ENCODE results near the gene MRPS22. TPM values are rescaled to one million over a fixed set of nuclear protein-coding genes. Genes with fewer than 3 reads are reported as not detected.

The MRPS22 gene
- total and polyA plus RNA-seq, 9 of the 15 experiments (the other 6 are each of a cell fraction or from before 2014, with no cell fraction given): 148 to 397 (median 229) TPM

DNA sequence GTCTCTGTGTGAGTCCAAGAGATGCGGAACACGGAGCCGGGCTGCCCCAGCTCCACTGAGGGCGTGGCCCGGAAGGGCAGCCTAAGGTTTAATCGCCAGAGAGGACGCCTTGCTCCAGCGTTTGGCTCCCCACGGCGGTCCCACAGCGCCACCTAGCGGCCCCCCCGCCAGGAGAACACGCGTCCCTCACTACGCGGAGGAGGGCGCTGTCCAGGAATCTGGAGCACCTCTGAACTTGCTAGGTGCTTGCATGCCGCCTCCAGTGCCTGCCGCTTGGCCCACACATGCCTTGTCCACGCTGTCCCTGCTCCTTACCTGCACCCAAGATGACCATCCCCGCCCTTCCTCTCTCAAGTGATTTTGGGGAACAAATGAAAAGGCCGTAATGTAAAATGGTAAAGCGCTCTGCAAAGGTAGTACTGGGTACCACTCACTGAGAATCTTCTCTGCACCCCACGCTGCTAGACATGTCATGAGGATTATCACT lies 14.4 kb upstream of the MRPS22 start (continued):
- no peak for TF ChIP-seq ETS1 (conservative IDR thresholded peaks at IDR 0.05; ENCODE audit: control insufficient read depth, low read depth, low read length)
- TF ChIP-seq CREM (IDR thresholded peaks at IDR 0.05; ENCODE audit: low read depth): peak; percentile 90
- TF ChIP-seq SIN3A (IDR thresholded peaks at IDR 0.05; ENCODE audit: borderline replicate concordance in 2 of 2, control insufficient read depth in 1 of 2, low read depth in 2 of 2, low read length in 2 of 2): no peak
- TF ChIP-seq, protein P1, sequence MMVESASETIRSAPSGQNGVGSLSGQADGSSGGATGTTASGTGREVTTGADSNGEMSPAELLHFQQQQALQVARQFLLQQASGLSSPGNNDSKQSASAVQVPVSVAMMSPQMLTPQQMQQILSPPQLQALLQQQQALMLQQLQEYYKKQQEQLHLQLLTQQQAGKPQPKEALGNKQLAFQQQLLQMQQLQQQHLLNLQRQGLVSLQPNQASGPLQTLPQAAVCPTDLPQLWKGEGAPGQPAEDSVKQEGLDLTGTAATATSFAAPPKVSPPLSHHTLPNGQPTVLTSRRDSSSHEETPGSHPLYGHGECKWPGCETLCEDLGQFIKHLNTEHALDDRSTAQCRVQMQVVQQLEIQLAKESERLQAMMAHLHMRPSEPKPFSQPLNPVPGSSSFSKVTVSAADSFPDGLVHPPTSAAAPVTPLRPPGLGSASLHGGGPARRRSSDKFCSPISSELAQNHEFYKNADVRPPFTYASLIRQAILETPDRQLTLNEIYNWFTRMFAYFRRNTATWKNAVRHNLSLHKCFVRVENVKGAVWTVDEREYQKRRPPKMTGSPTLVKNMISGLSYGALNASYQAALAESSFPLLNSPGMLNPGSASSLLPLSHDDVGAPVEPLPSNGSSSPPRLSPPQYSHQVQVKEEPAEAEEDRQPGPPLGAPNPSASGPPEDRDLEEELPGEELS (CRISPR knock-in tag; IDR thresholded peaks at IDR 0.05; ENCODE audit: borderline replicate concordance): no peak
- TF ChIP-seq IRF2 (CRISPR knock-in tag; IDR thresholded peaks at IDR 0.05): no peak
- no peak for TF ChIP-seq ZNF224 (CRISPR knock-in tag; IDR thresholded peaks at IDR 0.05)
- peak; percentile 83 for TF ChIP-seq ZKSCAN1 (IDR thresholded peaks at IDR 0.05; ENCODE audit: low read depth, low read length)
- TF ChIP-seq PTRF (tag; IDR thresholded peaks at IDR 0.05): no peak
- TF ChIP-seq, protein P2, sequence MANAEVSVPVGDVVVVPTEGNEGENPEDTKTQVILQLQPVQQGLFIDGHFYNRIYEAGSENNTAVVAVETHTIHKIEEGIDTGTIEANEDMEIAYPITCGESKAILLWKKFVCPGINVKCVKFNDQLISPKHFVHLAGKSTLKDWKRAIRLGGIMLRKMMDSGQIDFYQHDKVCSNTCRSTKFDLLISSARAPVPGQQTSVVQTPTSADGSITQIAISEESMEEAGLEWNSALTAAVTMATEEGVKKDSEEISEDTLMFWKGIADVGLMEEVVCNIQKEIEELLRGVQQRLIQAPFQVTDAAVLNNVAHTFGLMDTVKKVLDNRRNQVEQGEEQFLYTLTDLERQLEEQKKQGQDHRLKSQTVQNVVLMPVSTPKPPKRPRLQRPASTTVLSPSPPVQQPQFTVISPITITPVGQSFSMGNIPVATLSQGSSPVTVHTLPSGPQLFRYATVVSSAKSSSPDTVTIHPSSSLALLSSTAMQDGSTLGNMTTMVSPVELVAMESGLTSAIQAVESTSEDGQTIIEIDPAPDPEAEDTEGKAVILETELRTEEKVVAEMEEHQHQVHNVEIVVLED (CRISPR knock-in tag; IDR thresholded peaks at IDR 0.05): no peak
- TF ChIP-seq, protein P3, sequence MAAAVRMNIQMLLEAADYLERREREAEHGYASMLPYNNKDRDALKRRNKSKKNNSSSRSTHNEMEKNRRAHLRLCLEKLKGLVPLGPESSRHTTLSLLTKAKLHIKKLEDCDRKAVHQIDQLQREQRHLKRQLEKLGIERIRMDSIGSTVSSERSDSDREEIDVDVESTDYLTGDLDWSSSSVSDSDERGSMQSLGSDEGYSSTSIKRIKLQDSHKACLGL (CRISPR knock-in tag; IDR thresholded peaks at IDR 0.05; ENCODE audit: borderline replicate concordance, poor library complexity, severe bottlenecking): no peak
- no peak for TF ChIP-seq ZEB2 (IDR thresholded peaks at IDR 0.05)
- no peak for TF ChIP-seq ZSCAN32 (CRISPR knock-in tag; IDR thresholded peaks at IDR 0.05)
- TF ChIP-seq DIDO1 (tag; IDR thresholded peaks at IDR 0.05; ENCODE audit: low read depth): no peak
- TF ChIP-seq RB1 (IDR thresholded peaks at IDR 0.05; ENCODE audit: low read depth): peak; percentile 97
- TF ChIP-seq GTF2E2 (tag; IDR thresholded peaks at IDR 0.05): no peak
- TF ChIP-seq, protein P4, sequence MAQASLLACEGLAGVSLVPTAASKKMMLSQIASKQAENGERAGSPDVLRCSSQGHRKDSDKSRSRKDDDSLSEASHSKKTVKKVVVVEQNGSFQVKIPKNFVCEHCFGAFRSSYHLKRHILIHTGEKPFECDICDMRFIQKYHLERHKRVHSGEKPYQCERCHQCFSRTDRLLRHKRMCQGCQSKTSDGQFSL (CRISPR knock-in tag; IDR thresholded peaks at IDR 0.05): peak; percentile 98
- TF ChIP-seq, protein P4 (tag; IDR thresholded peaks at IDR 0.05): peak in 1 of 2 experiments; percentile 73; a peak in 2 of 4 replicates
- TF ChIP-seq, protein P5, sequence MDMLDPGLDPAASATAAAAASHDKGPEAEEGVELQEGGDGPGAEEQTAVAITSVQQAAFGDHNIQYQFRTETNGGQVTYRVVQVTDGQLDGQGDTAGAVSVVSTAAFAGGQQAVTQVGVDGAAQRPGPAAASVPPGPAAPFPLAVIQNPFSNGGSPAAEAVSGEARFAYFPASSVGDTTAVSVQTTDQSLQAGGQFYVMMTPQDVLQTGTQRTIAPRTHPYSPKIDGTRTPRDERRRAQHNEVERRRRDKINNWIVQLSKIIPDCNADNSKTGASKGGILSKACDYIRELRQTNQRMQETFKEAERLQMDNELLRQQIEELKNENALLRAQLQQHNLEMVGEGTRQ (CRISPR knock-in tag; IDR thresholded peaks at IDR 0.05): no peak
- no peak for TF ChIP-seq RFX7 (CRISPR knock-in tag; IDR thresholded peaks at IDR 0.05)
- no peak for TF ChIP-seq ZNF3 (CRISPR knock-in tag; IDR thresholded peaks at IDR 0.05)
- peak; percentile 65; the same call in 1 of the 2 replicates for TF ChIP-seq KLF6 (CRISPR knock-in tag; IDR thresholded peaks at IDR 0.05; ENCODE audit: borderline replicate concordance)
- TF ChIP-seq RAD51 (IDR thresholded peaks at IDR 0.05; ENCODE audit: borderline replicate concordance, low read depth): no peak
